ENCODE measurements around the gene ZIC1.
A peak's percentile ranks its signal among the peaks of the same experiment; 100 is the strongest.

The ZIC1 gene

GRCh38 chr3:147379651-147380050 lies 29.5 kb upstream of the ZIC1 start:
- H3K4me3 ChIP-seq (ENCODE audit: control insufficient read depth, low read depth, low read length), result no peak overlapping the region
- DNase-seq (ENCODE audit: low read depth), result no peak
- no peak for TF ChIP-seq CTCF (conservative IDR thresholded peaks at IDR 0.05; ENCODE audit: control insufficient read depth, insufficient read depth, low read depth, low read length)

- H3K4me3 ChIP-seq (ENCODE audit: control insufficient read depth, low read depth, low read length), result no peak overlapping the region
- TF ChIP-seq CTCF (conservative IDR thresholded peaks at IDR 0.05; ENCODE audit: control insufficient read depth, insufficient read depth, low read depth, low read length), result no peak
- DNase-seq (ENCODE audit: low read depth), result no peak
Measured at GRCh38 chr3:147380387-147380951, 28.7 kb upstream of the ZIC1 start.

DNA sequence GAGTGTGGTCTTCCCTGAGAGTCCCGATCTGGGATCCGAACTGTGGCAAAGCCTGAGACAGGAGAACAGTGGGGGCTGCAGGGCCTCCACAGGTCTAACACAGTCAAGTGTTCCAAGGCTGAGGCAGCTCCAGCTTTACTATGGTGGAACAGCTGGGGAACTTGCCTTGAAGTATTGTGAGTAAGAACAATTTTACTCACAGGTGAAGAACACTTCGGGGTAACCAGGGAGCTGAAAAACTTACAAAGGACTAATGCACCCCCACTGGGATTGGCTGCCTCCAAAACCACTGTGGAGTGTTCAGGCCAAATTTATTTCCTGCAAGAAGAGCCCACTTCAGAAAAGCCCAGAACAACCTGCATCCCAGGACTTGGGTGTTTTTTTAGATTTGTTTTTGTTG lies 28.2 kb upstream of the ZIC1 start:
- no peak overlapping the region for H3K4me3 ChIP-seq (ENCODE audit: control insufficient read depth, low read depth, low read length)
- no peak for DNase-seq (ENCODE audit: low read depth)
- TF ChIP-seq CTCF (conservative IDR thresholded peaks at IDR 0.05; ENCODE audit: control insufficient read depth, insufficient read depth, low read depth, low read length), result no peak

- no peak for TF ChIP-seq CTCF (conservative IDR thresholded peaks at IDR 0.05; ENCODE audit: control insufficient read depth, insufficient read depth, low read depth, low read length)
- DNase-seq (ENCODE audit: low read depth), result no peak
Measured at GRCh38 chr3:147381596-147381995, 27.6 kb upstream of the ZIC1 start.

DNA sequence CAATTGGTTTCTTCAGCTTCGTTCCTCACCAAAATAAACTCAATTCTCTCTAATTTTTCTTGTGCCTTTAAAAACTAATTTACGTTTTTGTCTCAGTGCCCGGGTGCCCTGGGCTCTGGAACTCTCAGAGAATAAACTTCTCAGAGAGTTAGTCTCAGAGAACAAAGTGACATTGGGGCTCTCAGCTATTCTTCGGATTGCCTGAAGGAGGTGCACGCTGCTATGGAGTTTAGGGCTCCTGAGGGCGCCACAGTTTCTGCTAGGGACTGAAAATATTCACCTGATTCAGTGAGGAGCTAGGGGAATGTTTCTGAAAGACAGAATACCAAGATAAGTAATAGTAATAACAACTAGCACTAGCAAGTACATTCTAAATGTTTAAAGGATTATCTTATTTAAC lies 25.5 kb upstream of the ZIC1 start:
- peak; percentile 44 for TF ChIP-seq CTCF (conservative IDR thresholded peaks at IDR 0.05; ENCODE audit: control insufficient read depth, insufficient read depth, low read depth, low read length)
- no peak for DNase-seq (ENCODE audit: low read depth)
- H3K4me3 ChIP-seq (ENCODE audit: control insufficient read depth, low read depth, low read length), result no peak overlapping the region

More at GRCh38 chr3:147381596-147381995, 27.6 kb upstream of the ZIC1 start:
- H3K4me3 ChIP-seq (ENCODE audit: control insufficient read depth, low read depth, low read length), result no peak overlapping the region

DNA sequence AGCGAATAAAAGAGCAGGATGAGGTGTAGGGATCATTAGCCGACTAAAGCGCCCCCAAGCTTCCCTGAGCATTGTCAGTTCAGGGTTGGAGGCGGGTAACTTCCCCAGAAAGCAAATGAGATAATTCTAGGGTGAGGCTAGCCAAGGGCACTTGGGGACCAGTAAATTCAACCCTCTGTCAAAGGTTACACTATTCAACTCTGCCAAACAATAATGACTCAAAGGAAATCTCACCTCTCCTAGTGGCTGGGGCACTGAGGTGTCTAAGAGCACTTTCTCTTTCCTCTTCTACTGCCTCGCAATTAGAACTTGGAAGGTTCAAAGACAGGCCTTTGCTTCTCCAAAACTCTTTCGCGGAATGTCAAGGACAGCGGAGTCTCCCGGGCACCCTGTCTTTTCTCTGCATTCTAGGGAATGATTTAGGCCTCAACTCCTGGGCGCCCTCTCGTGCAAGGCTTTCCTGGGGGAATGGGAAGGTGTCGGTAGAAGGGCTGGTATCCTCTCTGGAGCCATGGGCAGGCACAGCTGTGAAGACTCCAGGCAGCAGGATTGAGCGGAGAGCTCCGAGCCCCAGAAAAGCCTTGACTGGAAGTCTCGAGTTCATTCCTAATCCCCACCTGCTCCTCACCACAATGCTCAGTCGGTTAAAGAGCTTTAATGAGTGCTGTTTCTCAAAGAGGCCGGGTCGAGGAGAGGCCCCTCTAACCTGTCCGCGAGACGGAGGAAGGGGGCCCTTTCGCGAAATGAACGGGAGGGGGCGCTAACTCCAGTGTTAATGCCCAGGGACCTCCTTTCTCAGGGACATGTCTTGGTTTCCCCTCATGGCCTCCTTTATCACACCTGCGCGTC lies 24.7 kb upstream of the ZIC1 start:
- DNase-seq (ENCODE audit: low read depth), result no peak
- peak; percentile 31 for TF ChIP-seq CTCF (conservative IDR thresholded peaks at IDR 0.05; ENCODE audit: control insufficient read depth, insufficient read depth, low read depth, low read length)
- no peak overlapping the region for H3K4me3 ChIP-seq (ENCODE audit: control insufficient read depth, low read depth, low read length)

Data from fibroblast of mammary gland (primary cell).